Measurements from ENCODE around the gene MSLN. TPM values are rescaled to one million over a fixed set of nuclear protein-coding genes. Genes with fewer than 3 reads are reported as not detected.

Gene MSLN
- total and polyA plus RNA-seq, 2 of the 13 experiments (the other 11 are each of a cell fraction or from before 2014, with no cell fraction given): 2.0 to 2.3 TPM

DNA sequence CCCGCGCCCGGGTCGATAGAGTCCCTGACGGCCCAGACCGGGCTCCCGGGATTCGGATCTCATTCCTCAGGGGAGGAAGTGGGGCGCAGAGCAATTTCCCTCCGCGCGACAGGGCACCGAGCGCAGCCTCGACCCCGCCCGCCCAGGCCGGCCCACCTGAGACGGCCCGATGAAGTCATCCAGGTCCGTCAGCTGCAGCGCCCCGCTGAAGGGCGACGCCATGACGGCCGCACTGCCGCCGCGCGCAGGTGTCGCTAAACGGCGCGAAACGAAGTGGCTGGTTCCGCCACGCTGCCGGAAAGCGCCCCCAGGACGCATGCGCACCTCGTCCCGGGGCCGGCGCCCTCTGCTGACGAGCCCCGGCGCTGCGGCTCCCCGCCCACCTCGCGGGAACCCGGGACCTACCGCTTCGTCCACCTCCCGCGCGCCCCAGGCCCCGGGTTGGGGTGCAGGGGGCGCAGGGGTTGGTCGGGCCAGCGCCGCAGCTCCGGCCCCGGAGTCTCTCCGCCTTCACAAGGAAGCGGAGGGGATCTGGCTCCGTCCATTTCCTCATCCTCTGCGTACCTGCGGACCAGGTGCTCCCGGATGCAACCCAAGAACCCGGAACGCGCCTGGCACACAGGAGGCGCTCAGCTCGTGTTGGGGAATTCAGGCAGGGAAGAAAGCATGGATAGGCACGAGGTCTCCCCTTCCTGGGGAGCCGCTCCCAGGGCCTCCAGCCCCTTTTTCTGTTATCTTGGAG is 19.6 kb upstream of the MSLN start, which contains the start of gene CIAO3 (continued):
- no peak; the same call in 1 of the 2 replicates for TF ChIP-seq ZNF264 (CRISPR knock-in tag; IDR thresholded peaks at IDR 0.05)
- TF ChIP-seq ASH2L (IDR thresholded peaks at IDR 0.05; ENCODE audit: insufficient read length, low read depth, low read length): peak; percentile 28
- TF ChIP-seq FOXP1 (IDR thresholded peaks at IDR 0.05): no peak
- TF ChIP-seq FOXP1 (CRISPR knock-in tag; IDR thresholded peaks at IDR 0.05): 0 out of 2 replicates have a peak, but pooled peaks have one; percentile 18
- TF ChIP-seq SNAPC2 (CRISPR knock-in tag; IDR thresholded peaks at IDR 0.05): peak; percentile 39; the same call in 1 of the 2 replicates
- TF ChIP-seq, protein P1, sequence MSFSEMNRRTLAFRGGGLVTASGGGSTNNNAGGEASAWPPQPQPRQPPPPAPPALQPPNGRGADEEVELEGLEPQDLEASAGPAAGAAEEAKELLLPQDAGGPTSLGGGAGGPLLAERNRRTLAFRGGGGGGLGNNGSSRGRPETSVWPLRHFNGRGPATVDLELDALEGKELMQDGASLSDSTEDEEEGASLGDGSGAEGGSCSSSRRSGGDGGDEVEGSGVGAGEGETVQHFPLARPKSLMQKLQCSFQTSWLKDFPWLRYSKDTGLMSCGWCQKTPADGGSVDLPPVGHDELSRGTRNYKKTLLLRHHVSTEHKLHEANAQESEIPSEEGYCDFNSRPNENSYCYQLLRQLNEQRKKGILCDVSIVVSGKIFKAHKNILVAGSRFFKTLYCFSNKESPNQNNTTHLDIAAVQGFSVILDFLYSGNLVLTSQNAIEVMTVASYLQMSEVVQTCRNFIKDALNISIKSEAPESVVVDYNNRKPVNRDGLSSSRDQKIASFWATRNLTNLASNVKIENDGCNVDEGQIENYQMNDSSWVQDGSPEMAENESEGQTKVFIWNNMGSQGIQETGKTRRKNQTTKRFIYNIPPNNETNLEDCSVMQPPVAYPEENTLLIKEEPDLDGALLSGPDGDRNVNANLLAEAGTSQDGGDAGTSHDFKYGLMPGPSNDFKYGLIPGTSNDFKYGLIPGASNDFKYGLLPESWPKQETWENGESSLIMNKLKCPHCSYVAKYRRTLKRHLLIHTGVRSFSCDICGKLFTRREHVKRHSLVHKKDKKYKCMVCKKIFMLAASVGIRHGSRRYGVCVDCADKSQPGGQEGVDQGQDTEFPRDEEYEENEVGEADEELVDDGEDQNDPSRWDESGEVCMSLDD (CRISPR knock-in tag; IDR thresholded peaks at IDR 0.05; ENCODE audit: borderline replicate concordance): peak; percentile 90; the same call in 1 of the 2 replicates
- TF ChIP-seq RBM39 (IDR thresholded peaks at IDR 0.05; ENCODE audit: low read depth, low read length, poor library complexity, severe bottlenecking): peak; percentile 41
- TF ChIP-seq POLR2AphosphoS5 (IDR thresholded peaks at IDR 0.05; ENCODE audit: low read depth, low read length): peak; percentile 49
- TF ChIP-seq JUN (CRISPR knock-in tag; IDR thresholded peaks at IDR 0.05): peak; percentile 76
- TF ChIP-seq ZFYVE20 (CRISPR knock-in tag; IDR thresholded peaks at IDR 0.05; ENCODE audit: borderline replicate concordance, low read depth): 0 out of 2 replicates have a peak, but pooled peaks have one; percentile 39
- peak; percentile 10 for TF ChIP-seq AGO2 (optimal IDR thresholded peaks at IDR 0.05; ENCODE audit: low read depth, low read length)
- TF ChIP-seq ZNF260 (CRISPR knock-in tag; IDR thresholded peaks at IDR 0.05; ENCODE audit: borderline replicate concordance, low read depth): no peak
- 0 out of 2 replicates have a peak, but pooled peaks have one; percentile 71 for TF ChIP-seq ZNF674 (CRISPR knock-in tag; IDR thresholded peaks at IDR 0.05; ENCODE audit: low read depth)
- 0 out of 2 replicates have a peak, but pooled peaks have one; percentile 33 for TF ChIP-seq ZSCAN20 (CRISPR knock-in tag; IDR thresholded peaks at IDR 0.05; ENCODE audit: borderline replicate concordance)
- TF ChIP-seq, protein P2, sequence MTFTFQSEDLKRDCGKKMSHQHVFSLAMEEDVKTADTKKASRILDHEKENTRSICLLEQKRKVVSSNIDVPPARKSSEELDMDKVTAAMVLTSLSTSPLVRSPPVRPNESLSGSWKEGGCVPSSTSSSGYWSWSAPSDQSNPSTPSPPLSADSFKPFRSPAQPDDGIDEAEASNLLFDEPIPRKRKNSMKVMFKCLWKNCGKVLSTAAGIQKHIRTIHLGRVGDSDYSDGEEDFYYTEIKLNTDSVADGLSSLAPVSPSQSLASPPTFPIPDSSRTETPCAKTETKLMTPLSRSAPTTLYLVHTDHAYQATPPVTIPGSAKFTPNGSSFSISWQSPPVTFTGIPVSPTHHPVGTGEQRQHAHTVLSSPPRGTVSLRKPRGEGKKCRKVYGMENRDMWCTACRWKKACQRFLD (CRISPR knock-in tag; IDR thresholded peaks at IDR 0.05; ENCODE audit: borderline replicate concordance): peak; percentile 52; the same call in 1 of the 2 replicates
- TF ChIP-seq, protein P3, sequence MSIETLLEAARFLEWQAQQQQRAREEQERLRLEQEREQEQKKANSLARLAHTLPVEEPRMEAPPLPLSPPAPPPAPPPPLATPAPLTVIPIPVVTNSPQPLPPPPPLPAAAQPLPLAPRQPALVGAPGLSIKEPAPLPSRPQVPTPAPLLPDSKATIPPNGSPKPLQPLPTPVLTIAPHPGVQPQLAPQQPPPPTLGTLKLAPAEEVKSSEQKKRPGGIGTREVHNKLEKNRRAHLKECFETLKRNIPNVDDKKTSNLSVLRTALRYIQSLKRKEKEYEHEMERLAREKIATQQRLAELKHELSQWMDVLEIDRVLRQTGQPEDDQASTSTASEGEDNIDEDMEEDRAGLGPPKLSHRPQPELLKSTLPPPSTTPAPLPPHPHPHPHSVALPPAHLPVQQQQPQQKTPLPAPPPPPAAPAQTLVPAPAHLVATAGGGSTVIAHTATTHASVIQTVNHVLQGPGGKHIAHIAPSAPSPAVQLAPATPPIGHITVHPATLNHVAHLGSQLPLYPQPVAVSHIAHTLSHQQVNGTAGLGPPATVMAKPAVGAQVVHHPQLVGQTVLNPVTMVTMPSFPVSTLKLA (IDR thresholded peaks at IDR 0.05): peak; percentile 10; the same call in 1 of the 2 replicates

Data from HepG2 (cell line).